Breast epithelium (tissue), 3 donors: ENCODE data around the gene FBXL7.

ENCODE experiments used
- POLR2A ChIP-seq: fragments of 450-650 bp; IDR thresholded peaks from one replicate; pipeline ENCODE4 v1.6.1; 2016; ENCODE audit warnings: antibody characterized with exemption, mild to moderate bottlenecking, moderate library complexity
- POLR2AphosphoS5 ChIP-seq, 3 donors: sonication (generic); formaldehyde crosslinking; IDR thresholded peaks; one replicate each; pipeline ENCODE4 v1.6.1; 2017; ENCODE audit warnings: antibody characterized with exemption in 3 of 3
- TF ChIP-seq, protein P1 (sequence below), 3 donors: fragments of 450-650 bp; IDR thresholded peaks; one replicate each; pipeline ENCODE4 v1.5.1; 2016 to 2017; ENCODE audit warnings: antibody characterized with exemption in 3 of 3, mild to moderate bottlenecking in 3 of 3, moderate library complexity in 3 of 3

DNA sequence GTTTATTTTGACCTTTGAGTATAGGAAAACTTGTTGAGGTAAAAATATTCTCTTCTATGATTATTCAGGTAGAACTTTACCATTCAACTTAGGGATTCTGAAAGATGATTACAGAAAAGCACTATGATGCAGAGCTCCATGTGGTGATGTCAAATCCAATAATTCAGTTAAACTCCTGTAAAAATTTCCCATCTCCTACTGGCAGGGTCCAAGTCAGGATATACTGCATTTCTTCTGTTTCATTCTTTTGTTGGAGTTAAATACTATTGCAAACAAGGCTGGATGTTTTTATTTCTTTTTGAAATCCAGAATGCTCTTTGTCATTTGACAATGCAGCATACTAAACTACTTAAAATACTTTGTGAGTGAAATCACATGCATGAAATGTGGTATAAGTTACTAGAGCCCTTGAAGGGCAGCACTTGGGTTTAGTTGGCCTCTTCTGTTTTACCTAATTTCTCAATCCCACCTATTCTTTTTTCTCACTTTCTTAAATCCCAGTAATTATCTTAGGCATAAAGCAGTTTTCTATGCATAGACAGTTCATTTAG lies 204.5 kb downstream of the FBXL7 start:
- no peak for TF ChIP-seq POLR2A
- TF ChIP-seq, protein P1, sequence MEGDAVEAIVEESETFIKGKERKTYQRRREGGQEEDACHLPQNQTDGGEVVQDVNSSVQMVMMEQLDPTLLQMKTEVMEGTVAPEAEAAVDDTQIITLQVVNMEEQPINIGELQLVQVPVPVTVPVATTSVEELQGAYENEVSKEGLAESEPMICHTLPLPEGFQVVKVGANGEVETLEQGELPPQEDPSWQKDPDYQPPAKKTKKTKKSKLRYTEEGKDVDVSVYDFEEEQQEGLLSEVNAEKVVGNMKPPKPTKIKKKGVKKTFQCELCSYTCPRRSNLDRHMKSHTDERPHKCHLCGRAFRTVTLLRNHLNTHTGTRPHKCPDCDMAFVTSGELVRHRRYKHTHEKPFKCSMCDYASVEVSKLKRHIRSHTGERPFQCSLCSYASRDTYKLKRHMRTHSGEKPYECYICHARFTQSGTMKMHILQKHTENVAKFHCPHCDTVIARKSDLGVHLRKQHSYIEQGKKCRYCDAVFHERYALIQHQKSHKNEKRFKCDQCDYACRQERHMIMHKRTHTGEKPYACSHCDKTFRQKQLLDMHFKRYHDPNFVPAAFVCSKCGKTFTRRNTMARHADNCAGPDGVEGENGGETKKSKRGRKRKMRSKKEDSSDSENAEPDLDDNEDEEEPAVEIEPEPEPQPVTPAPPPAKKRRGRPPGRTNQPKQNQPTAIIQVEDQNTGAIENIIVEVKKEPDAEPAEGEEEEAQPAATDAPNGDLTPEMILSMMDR (IDR thresholded peaks at IDR 0.05) = no peak
- TF ChIP-seq POLR2AphosphoS5 (IDR thresholded peaks at IDR 0.05) = no peak
